RWPE1 (cell line): ENCODE measurements around the gene RANGAP1.

Experiments used
- CTCF ChIA-PET: fragments of 350-600 bp; sonication (Branson Sonifier 250); formaldehyde crosslinking; extraction: SDS; loops from one replicate; lab custom pipeline; 2021; lab: Yijun Ruan, JAX
- POLR2A ChIA-PET: fragments of 400-600 bp; formaldehyde crosslinking; extraction: SDS; loops from one replicate; lab custom pipeline; 2020; ENCODE audit warnings: antibody characterized with exemption; ENCODE audit not compliant: low non-redundant PET; lab: Yijun Ruan, JAX
- DNase-seq: peaks from one replicate; pipeline ENCODE4 v3.0.0; 2012; ENCODE audit warnings: low spot score
- H3K27ac ChIP-seq: fragments of 450-650 bp; 2 replicates; pipeline ENCODE4 v1.5.1; 2017
- TF ChIP-seq, protein P1 (sequence below): fragments of 450-650 bp; conservative IDR thresholded peaks from 2 replicates; pipeline ENCODE4 v1.5.1; 2017; ENCODE audit warnings: low read depth, mild to moderate bottlenecking

Gene RANGAP1

DNA sequence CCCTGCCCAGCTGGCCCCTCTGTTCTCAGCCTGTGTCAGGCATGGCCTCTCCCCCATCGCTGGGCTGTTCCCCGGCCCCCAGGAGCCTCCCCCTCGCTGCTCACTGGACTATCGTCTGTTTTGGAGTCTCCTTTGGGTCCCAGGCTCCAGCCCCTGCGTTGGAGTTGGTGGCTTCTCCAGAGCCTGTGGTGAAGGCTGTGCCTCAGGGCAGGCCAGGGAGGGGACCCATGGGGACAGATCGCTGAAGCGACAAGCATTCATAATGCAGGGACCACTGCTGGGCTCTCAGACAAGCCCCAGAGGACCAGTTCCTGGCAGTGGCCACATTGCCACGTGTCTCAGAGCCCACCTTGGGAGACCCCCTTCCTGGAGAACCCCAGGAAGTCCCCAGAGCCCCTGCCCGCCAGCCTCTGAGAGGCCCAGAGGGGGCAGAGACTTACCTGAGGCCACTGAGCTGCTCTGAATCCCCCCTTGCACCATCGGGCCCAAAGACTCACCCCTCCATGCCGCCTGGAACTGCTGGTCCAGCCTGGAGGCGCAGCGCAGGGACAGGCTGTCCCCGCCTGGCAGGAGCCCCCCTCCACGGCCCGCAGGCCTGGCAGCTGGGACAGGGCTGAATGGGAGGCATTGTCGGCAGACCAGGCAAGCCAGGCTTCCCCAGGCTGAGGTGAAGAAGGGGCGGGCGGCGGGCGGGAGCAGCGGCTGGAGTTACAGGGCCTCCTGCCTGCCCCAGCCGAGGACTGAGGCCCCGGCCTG, 45.4 kb downstream of the RANGAP1 start, which contains the start of gene CHADL:
Gene CHADL, minus strand, starts transcription at position 555 of the 756 bp plus-strand sequence. Its CDS starts 50 bp downstream, at position 505.
- DNase-seq, result no peak

DNA sequence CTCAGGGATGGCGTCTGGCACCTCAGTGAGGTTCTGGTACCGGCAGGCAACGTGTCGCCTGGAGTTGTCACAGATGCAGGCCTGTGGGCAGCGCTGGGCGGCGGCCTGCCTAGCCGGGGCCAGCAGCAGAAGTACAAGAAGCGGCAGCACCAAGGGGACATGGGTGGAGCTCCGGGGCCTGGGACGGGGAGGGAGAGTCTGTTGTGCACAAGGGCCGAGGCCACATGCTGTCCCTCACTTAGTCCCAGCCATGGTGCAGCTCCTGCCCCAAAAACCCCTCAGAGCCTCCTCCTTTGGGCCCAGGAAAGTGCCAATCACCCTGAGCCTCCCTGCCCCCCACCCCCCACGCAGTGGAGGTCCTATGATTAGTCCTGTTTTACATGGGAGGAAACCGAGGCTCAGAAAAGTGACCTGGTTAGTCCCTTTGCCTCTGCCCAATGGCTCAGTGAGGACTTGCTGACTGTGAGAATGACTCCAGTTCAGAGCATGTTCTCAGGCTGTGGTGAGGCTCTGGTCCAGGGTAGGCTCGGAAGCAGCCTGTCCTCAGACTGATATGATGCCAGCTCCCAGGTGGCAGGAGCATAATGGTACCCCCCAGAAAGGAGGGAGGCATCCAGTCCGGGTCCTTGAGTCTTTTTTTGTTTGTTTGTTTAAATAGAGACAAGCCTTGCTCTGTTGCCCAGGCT, 46.4 kb downstream of the RANGAP1 start:
- CTCF ChIA-PET, result no interaction called here
- TF ChIP-seq, protein P1, sequence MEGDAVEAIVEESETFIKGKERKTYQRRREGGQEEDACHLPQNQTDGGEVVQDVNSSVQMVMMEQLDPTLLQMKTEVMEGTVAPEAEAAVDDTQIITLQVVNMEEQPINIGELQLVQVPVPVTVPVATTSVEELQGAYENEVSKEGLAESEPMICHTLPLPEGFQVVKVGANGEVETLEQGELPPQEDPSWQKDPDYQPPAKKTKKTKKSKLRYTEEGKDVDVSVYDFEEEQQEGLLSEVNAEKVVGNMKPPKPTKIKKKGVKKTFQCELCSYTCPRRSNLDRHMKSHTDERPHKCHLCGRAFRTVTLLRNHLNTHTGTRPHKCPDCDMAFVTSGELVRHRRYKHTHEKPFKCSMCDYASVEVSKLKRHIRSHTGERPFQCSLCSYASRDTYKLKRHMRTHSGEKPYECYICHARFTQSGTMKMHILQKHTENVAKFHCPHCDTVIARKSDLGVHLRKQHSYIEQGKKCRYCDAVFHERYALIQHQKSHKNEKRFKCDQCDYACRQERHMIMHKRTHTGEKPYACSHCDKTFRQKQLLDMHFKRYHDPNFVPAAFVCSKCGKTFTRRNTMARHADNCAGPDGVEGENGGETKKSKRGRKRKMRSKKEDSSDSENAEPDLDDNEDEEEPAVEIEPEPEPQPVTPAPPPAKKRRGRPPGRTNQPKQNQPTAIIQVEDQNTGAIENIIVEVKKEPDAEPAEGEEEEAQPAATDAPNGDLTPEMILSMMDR, result no peak
- DNase-seq, result no peak
- POLR2A ChIA-PET, result no interaction called here
- H3K27ac ChIP-seq, result peak overlapping the region; percentile 45

More for the DNA sequence above, 45.4 kb downstream of the RANGAP1 start, which contains the start of gene CHADL:
- peak within 1 kb of the TSS; percentile 45 for H3K27ac ChIP-seq
- ChIA-PET CTCF (no interaction called here), POLR2A (no interaction called here)
- TF ChIP-seq, protein P1, result no peak

- TF ChIP-seq, protein P1, result no peak
- CTCF ChIA-PET, result no interaction called here
- POLR2A ChIA-PET, result interaction anchor here (0.7 kb wide), 1 partner anchor 12 kb away, joined by 3 read pairs; no protein-coding TSS in a partner anchor
- H3K27ac ChIP-seq, result peak overlapping the region; percentile 79
- no peak for DNase-seq
Measured at GRCh38 chr22:41238570-41239442, 47.2 kb downstream of the RANGAP1 start.

DNA sequence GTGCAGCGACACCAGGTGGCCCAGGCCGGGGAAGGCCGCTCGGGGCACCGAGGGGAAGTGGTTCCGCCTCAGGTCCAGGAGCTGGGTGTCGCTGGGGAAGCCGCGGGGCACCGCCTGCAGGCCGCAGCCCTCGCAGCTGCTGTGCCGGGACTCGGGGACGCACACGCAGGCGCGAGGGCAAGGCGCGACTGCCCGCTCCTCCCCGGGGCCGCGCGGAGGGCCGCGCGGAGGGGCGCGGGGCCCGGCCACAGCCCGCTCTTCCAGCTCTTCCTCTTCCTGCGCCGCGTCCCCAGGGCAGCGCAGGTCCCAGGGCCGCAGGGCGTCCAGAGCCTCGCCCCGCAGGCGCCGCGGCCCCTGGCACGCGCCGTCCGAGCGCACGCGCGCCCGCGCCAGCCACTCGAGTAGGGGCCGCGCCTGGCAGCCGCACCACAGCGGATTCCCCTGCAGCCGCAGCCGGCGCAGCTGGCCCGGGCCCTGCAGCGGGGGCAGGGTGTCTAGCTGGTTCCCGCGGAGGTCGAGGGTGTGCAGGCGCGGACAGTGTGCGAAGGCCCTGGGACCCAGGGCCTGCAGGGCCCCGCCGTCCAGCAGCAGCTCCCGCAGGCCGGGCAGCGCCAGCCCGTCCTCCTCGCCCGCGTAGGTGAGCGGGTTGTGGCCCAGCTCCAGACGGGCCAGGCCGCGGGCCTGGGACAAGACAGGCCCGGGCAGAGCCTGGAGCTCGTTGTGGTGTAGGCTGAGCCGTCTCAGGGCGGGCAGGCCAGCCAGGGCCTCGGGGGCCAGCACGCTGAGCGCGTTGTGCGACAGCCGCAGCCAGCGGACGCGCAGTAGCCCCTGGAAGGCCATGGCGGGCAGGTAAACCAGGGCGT, 48.0 kb downstream of the RANGAP1 start:
- ChIA-PET CTCF (interaction anchor here (0.5 to 2.0 kb wide), 7 partner anchors 9 to 712 kb away, joined by 3 to 5 read pairs (median 3); no protein-coding TSS in a partner anchor), POLR2A (interaction anchor here (0.6 to 0.8 kb wide), 3 partner anchors 11 to 69 kb away, joined by 3 to 4 read pairs (median 3); no protein-coding TSS in a partner anchor)
- DNase-seq, result peak; percentile 42
- TF ChIP-seq, protein P1, result peak; percentile 87
- H3K27ac ChIP-seq, result peak overlapping the region; percentile 79

- POLR2A ChIA-PET, result interaction anchor here (0.6 to 0.8 kb wide), 2 partner anchors 15 to 68 kb away, joined by 3 to 4 read pairs; no protein-coding TSS in a partner anchor
- H3K27ac ChIP-seq, result peak overlapping the region; percentile 79
- no peak for DNase-seq
Measured at GRCh38 chr22:41237036-41237706, 48.8 kb downstream of the RANGAP1 start.

More at GRCh38 chr22:41237036-41237706, 48.8 kb downstream of the RANGAP1 start:
- CTCF ChIA-PET, result interaction anchor here (0.5 to 2.0 kb wide), 7 partner anchors 8 to 711 kb away, joined by 3 to 5 read pairs (median 3); no protein-coding TSS in a partner anchor
- TF ChIP-seq, protein P1, result no peak
